H1 (cell line): ENCODE measurements around the gene TINAG. TPM values are rescaled to one million over a fixed set of nuclear protein-coding genes. Genes with fewer than 3 reads are reported as not detected.

Experiments
- CBX8 ChIP-seq: fragments of 300-800, 300-1000 bp; sonication (generic); IDR thresholded peaks from 2 replicates; pipeline ENCODE4 v1.7.1; 2016; ENCODE audit warnings: low read depth, low read length, borderline replicate concordance
- CHD7 ChIP-seq: fragments of 300-600 bp; sonication (generic); IDR thresholded peaks from 2 replicates; pipeline ENCODE4 v1.7.1; 2012; ENCODE audit warnings: low read length, moderate library complexity, mild to moderate bottlenecking, inconsistent platforms; ENCODE audit not compliant: insufficient replicate concordance
- JUND ChIP-seq: IDR thresholded peaks from 2 replicates; pipeline ENCODE4 v1.6.1; 2011; ENCODE audit warnings: mild to moderate bottlenecking, improper control_type of control experiment, low read length
- MAFK ChIP-seq: IDR thresholded peaks from 2 replicates; pipeline ENCODE4 v1.6.1; 2012; ENCODE audit warnings: low read depth, mild to moderate bottlenecking, improper control_type of control experiment, low read length
- SAP30 ChIP-seq: fragments of 300-600 bp; sonication (generic); IDR thresholded peaks from 2 replicates; pipeline ENCODE4 v1.7.1; 2012; ENCODE audit warnings: low read length, moderate library complexity, mild to moderate bottlenecking, inconsistent platforms; ENCODE audit not compliant: insufficient read depth, insufficient replicate concordance
- TBP ChIP-seq: IDR thresholded peaks from 2 replicates; pipeline ENCODE4 v1.6.1; 2011; ENCODE audit warnings: low read depth, low read length, improper control_type of control experiment
- TCF12 ChIP-seq: IDR thresholded peaks from 2 replicates; pipeline ENCODE4 v1.6.1; 2011; ENCODE audit warnings: low read depth, mild to moderate bottlenecking, low read length
- polyA plus RNA-seq, 7 experiments: library from polyadenylated mRNA; depleted of rRNA in 3 of 7; stranded (reverse) in 5 of 7; unstranded in 2 of 7; fragments of >200 nt in 5 of 7; fragments of 200-250 nt in 2 of 7; gene quantifications; 1 replicate in 5 of 7; 2 replicates in 1 of 7; 4 replicates in 1 of 7; pipeline versions ENCODE4 v1.2.1 to v1.2.3, GENCODE V29; 2011 to 2013; ENCODE audit warnings: missing spikeins in 2 of 7, mixed read lengths in 2 of 7
- total RNA-seq: library from RNA; stranded (reverse); fragmentation: NEBNext Ultra II Directional; extraction: Animal tissue kit (Norgen Biotek cat#: 25700); gene quantifications from 2 replicates; pipeline ENCODE4 v1.2.1, GENCODE V29; 2021

The TINAG gene
- total and polyA plus RNA-seq, 2 of the 8 experiments (the other 6 are each of a cell fraction or from before 2014, with no cell fraction given) = not detected

- no peak for TF ChIP-seq CHD7
- TF ChIP-seq CBX8 = no peak
- TF ChIP-seq SAP30 = no peak
- no peak for TF ChIP-seq MAFK
- no peak for TF ChIP-seq TBP
- no peak for TF ChIP-seq JUND
- no peak for TF ChIP-seq TCF12
- TF ChIP-seq, all 59 proteins: peak for 0
These were observed 111.6 kb downstream of the TINAG start (continued) for GRCh38 chr6:54419885-54420284.
